ENCODE results near the gene GRIN2A.

DNA sequence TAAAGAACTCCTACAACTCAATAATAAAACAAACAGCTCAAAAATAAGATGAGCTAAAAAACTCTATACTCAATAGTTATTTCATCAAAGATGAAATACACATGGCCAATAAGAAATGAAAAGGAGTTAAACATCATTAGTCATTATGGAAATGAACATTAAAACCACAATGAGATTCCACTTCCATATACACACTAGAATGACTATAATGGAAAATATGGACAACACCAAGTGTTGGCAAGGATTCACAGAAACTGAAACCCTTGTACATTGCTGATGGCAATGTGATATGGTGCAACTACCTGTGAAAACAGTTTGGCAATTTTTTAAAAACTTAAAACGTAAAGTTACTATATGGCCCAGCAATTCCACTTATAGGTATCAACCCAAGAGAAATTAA is 91.4 kb downstream of the GRIN2A start:
- TF ChIP-seq, protein P1, sequence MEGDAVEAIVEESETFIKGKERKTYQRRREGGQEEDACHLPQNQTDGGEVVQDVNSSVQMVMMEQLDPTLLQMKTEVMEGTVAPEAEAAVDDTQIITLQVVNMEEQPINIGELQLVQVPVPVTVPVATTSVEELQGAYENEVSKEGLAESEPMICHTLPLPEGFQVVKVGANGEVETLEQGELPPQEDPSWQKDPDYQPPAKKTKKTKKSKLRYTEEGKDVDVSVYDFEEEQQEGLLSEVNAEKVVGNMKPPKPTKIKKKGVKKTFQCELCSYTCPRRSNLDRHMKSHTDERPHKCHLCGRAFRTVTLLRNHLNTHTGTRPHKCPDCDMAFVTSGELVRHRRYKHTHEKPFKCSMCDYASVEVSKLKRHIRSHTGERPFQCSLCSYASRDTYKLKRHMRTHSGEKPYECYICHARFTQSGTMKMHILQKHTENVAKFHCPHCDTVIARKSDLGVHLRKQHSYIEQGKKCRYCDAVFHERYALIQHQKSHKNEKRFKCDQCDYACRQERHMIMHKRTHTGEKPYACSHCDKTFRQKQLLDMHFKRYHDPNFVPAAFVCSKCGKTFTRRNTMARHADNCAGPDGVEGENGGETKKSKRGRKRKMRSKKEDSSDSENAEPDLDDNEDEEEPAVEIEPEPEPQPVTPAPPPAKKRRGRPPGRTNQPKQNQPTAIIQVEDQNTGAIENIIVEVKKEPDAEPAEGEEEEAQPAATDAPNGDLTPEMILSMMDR (IDR thresholded peaks at IDR 0.05) = no peak
- no peak for TF ChIP-seq POLR2A (IDR thresholded peaks at IDR 0.05)
